Fibroblast of the conjunctiva (primary cell): ENCODE results near the gene POU2AF2.
A peak's percentile ranks its signal among the peaks of the same experiment; 100 is the strongest.
"Not testable (repeated sequence)": the region's sequence is repeated elsewhere in the genome, so short reads cannot be mapped to it uniquely, and the experiment has no call there.

Source experiments
- DNase-seq: peaks from one replicate; pipeline ENCODE4 v3.0.0-alpha.2; 2010; ENCODE audit warnings: low read depth

Gene POU2AF2, protein sequence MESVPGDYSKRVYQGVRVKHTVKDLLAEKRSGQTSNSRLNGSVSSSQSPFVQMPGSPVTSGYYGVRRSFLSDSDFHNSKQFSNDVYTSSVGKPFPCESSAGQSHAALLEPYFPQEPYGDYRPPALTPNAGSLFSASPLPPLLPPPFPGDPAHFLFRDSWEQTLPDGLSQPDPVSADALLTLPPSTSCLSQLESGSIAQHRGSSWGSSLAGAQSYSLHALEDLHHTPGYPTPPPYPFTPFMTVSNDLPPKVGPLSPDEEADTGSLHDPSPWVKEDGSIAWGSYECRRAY

DNA sequence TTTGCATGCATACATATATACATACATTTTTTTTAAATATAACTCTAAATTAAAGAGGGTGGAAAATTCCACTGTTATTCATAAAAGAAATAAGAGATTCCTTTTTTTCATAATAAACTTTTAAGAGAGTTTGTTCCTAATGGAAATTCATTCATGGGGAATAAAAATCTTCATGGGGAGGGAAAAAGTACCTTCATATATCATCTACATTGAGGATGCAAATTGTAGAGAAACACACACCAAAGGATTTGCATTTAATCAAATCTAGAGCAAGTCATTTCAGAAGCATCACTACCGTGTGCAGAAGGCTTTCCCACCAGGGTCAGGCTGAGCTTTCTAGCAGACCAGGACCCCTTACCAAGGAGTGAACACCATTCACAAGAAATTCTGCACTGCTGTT is at the start of gene POU2AF2:
Gene POU2AF2 (plus strand): TSS at position 301 of the 400 bp plus-strand sequence. CDS start 129 bp downstream, outside the sequence.
- DNase-seq = no peak

DNA sequence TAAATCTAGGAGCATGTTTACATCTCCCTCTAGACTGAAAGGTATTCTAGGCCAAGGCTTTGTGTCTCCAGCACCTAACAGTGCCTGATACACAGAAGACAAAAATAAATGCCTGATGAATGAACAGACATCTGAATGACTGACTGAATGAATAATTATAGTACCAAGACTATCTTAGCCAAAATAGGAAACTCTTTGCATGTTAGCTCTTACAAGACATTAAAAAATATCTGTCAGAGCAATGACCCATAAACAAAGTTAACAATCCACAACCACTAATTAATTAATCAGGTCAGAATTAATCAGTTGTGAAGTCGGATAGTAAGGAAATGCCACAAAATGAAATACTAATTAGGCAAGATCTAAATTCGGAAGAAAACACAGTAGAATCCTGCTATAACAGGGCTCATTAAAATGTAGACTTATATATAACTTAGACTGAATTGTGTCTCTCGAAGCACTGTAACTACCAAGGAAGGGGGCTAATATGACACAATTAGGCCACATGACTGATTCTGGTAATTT is 45.5 kb upstream of the POU2AF2 start:
- no peak for DNase-seq

DNA sequence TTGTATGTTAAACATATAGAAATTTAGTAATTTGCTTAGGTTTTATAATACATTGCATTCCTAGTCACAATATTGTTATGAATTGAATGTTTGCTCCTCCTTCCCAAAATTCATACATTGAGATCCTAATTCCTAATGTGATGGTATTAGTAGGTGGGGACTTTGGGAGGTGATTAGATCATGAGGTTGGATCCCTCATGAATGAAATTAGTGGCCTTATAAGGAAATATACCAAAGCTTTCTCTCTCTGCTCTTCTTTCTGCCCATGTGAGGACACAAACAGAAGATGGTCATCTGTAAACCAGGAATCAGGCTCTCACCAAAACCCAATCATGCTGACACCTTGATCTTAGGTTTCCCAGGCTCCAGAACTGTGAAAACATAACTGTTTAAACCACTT is 41.3 kb upstream of the POU2AF2 start:
- no peak for DNase-seq

DNA sequence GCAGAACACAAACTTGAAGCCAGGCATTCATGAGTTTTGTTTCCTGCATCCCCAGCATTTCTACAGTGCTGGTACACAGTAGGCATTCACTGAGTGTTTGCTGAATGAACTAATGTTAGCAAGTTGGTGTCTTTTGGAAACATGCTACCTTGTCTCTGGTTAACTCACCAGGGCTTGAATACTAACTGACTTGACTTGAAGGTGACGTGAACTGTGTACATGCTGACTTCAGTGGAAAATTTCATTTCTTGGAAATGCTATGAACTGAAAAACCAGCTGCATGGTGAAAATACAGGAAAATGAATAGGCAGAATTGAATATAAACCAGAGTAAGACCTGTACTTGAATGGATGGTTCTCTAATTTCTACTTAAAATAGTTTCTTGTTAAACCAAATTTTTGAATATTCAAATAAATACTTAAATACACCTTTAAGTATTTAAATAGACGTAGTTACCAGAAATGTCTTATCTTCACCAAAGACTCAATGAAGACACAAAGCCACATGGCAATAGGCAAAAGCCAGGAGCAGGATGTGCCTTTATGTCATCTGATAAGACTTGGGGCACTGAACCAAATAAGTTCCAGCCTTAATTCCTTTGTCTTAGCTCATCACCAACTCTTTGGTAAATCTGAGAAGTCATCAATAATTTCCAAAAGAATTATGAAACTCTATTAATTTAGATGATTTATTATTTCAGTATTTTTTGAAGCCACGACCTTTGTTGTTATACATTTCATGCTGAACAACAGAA is 39.7 kb upstream of the POU2AF2 start:
- DNase-seq = no peak

DNA sequence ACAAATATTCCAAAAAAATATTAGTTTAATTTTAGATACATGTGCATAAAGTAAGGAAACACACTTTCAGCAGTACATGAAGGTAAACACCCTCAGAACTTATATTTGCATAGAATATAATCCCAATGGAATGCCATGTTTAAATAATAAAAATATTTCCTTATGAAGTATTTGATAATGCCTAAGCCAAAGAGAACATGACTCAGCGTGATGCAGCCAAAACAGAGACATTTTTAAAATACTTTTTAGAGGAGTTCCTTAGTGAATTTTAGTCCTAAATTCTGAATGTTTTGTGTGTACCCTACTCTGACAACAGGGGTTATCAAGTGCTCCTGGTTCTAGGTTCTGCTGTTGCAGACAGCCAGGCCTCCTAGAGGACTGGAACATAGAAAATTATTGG is 39.1 kb upstream of the POU2AF2 start:
- peak; percentile 26 for DNase-seq

DNA sequence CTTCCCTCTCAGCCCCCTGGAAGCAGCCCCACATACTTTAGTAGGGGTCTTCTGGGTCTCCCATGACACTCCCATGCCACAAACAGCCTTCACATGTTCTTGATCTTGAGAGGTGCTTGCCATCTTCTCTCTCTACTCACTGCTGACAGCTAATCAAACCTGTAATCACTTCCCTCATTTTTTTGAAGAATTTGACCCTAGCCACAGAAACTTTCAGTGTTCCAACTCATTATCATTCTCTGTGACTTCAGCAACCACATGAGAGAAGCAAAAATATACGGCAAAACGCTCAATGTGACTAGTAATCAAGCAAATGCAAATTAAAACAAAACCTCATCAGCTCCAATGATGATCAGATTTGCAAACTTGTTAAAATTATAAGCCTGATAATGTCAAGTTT is 38.3 kb upstream of the POU2AF2 start:
- DNase-seq = no peak

DNA sequence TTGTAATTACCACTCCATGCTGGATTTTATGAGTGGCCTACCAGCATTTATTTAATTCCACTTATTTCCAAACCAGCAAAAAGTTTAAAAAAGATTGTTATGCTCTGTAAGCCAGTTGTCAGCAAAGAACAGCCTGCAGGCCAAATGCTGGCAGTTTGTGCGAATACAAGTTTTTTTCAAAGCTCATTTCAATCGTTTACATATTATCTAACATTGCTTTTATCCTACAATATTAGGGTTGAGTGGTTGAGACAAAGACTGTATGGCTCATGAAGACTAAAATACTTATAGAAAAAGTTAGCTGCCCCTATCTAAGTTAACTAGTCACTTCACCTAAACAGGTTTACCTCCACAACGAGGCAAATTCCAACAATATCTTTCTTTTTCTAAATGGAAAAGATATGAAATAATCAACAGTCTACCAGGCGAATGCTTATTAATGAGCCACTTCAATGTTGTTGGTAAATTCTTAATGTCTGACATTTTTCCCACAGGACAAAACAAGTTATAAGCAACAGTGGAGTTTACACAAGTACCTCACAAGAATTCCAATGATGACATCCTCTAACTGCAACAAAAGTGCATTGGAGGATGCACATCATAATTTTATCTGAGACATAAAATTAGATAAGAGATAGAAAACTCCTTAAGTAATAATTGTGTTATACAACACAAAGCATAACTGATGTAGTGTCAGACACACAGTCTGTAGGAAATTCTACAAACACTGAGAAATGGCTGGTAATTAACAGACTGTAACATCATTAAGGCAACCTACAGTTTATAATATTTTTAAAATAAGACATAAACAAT is 35.8 kb upstream of the POU2AF2 start:
- DNase-seq = no peak

DNA sequence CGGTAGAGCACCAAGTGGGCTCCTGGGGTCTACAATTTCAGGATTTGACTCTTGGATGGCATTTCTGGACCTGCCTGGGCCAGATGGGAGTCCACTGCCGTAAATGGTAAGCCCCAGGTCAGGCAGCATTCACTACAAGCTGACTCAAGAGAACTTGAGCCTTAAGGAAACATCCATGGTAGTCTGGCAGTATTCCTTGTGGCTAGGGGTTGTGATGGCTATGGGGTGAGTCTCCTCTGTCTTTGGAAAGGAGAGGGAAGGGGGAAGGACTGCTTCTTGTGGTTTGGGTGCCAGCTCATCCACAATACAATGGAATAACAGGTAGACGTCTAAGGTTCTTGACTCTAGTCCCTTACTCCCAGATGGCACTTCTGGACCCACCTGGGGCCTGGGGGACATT is 32.3 kb upstream of the POU2AF2 start:
- DNase-seq = no peak

DNA sequence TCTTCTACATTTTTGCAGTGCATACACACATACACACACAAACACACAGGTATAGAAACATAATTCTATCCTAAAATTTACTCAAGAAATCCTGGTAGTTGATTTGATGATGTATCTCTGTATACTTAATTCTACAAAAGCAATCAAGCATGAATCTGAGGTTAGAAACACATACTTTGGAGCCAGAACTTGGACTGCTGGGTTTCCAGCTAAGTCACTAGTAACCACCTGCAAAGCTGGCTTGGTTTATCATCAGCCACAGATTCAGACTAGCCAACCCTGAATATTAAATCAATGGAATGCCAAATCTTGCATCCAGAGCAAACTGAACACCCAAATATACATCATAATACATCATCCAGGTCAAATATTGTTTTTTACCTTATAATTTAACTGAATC is 24.8 kb upstream of the POU2AF2 start:
- no peak for DNase-seq

DNA sequence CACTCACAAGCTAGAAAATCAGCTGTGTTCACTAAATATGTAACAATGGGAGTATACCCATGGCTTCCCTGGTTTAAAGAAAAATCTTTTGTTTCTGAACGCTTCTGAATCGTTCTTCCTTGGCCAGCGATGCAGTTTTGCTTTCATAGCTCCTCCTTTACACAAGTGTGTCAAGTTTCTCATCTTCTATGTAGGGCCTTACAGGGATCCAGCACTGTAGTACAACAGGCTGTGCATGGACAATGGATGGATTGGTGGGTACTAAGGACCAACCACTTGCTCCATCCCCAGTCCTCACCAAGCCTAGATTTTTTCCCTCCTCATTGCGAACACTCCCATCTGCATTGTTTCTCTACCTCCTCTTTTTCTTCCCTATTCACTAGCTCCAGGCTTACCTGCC is 24.3 kb upstream of the POU2AF2 start:
- DNase-seq = no peak

DNA sequence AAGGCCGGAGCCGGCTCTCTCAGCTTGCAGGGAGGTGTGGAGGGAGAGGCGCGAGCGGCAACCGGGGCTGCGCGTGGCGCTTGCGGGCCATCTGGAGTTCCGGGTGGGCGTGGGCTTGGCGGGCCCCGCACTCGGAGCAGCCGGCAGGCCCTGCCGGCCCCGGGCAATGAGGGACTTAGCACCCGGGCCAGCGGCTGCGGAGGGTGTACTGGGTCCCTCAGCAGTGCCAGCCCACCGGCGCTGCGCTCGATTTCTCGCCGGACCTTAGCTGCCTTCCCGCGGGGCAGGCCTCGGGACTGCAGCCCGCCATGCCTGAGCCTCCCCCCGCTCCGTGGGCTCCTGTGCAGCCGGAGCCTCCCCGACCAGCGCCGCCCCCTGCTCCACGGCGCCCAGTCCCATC is 23.6 kb upstream of the POU2AF2 start:
- not testable (repeated sequence) for DNase-seq

DNA sequence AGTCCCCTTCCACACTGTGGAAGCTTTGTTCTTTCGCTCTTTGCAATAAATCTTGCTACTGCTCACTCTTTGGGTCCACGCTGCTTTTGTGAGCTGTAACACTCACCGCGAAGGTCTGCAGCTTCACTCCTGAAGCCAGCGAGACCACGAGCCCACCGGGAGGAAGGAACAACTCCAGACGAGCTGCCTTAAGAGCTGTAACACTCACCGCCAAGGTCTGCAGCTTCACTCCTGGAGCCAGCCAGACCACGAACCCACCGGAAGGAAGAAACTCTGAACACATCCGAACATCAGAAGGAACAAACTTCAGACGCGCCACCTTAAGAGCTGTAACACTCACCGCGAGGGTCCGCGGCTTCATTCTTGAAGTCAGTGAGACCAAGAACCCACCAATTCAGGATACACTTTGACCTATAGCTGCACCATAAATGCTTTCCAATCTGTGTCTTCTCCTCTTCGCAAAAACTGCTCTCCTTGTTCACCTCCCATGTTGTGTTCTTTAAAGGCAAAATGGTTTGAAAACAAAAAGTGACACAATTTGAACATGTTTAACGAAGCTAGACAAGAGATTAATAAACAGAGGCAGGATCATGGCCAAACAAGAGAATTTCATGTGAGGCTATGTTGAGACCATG is 22.6 kb upstream of the POU2AF2 start:
- not testable (repeated sequence) for DNase-seq

DNA sequence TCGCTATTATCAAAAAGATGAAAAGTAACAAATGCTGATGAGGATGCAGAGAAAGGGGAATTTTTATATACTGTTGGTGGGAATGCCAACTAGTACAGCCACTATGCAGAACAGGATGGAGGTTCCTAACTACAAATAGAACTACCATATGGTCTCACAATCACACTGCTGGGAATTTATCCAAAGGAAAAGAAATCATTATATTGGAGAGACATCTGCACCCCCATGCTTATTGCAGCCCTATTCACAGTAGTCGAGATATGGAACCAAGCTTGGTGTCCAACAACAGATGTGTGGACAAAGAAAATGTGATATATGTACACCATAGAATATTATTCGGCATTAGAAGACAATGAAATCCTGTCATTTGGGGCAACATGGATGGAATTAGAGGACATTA is 19.6 kb upstream of the POU2AF2 start:
- DNase-seq = no peak

DNA sequence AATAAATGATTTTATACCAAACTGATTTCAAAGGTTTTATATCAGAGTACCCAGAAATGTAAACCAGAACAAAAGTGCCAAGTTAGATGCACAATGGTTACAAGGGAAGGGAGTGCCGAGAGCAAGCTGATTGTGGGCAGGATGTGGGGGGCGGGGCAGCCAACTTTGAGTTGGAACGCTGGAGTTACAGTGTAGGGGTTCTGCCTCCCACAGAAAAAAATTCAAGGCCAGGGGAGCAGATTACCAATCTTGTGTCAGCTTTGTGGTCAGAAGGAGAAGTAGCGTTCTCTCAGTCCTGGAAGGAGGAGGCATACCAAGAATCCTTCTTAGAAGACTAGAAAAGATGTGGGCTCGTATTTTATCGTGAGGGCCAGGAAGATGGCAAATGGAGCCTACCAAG is 15.9 kb upstream of the POU2AF2 start:
- DNase-seq = no peak

DNA sequence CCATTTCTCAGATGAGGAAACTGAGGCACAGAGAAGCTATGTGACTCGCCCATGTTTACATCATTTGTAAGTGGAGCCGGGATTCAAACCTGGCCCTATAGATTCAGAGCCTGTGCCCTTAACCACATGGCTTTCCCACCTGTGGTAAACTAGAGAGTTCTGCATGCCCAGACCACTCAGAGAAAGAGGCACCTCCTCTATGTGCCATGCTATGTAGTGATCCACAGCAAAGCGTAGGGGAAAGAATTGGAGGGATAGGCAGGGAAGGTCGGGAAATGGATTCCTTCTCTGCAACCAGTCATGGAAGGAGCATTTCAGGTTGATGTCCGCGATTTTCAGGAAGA is 15.4 kb upstream of the POU2AF2 start:
- DNase-seq = no peak

DNA sequence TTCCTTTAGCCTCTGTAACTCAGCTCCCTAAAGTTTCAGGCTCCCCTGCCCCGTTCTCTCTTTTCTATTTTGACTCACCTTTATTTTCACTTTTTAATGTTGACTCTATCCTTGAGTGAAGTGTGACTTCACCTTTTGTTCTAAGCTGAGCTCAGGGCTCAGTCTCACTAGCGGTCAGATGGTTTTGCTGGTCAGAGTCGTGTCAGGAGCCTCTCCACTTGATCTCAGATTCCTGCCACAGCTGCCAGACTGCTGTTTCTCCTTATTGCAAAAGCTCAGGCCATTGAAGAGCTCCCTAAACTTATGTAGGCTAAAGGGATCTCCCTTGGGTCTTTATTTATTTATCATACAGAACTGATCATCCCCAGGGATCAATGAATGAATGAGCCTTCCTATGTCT is 13.7 kb upstream of the POU2AF2 start:
- peak; percentile 9 for DNase-seq

DNA sequence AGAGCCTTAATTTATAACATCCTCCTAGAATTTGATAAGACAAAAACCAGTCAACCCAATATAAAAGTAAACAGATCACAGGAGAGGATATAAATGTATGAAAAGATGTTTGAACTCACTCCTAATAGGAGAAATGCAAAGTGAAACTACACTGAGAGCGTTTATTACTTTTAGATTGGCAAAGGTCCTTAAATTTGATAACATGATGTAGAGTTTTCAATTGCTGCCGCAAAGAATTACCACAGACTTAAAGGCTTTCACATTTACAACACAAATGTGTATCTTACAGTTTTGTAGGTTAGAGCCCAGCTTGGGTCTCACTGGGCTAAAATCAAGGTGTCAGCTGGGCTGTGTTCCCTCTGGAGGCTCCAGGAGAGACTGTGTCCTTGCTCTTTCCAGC is 9.1 kb upstream of the POU2AF2 start:
- no peak for DNase-seq

DNA sequence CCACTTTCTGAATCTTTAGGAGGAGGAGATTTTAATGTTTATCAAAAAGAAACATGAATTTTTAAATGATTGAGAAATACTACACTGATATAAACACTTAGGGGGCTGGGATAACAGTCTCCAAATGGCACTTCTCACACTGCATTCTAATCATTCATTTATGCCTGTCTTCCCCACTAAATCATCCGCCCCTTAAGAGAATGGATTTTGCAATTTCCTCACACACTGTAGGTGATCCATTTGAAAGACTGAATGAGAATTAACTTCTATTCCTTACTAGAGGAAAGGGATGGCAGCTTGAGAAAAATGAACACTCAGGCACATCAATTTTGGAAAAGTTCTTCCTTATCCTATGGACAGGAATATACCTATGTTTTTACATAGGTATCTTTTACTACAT is 7.6 kb upstream of the POU2AF2 start:
- no peak for DNase-seq

DNA sequence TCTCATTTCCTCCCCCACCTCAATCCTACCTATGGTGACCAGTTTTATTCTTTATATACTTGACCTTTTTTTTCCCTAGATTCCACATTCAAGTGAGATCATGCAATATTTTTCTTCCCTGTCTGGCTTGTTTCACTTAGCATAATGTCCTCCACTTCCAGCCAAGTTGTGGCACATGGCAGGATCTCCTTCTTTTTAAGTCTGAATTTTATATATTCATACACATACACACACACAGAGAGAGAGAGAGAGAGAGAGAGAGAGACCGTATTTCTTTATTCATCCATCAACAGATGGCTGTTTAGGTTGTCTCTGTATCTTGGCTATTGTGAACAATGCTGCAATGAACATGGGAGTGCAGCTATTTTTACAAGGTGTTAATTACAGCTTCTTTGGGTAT is 1.4 kb downstream of the POU2AF2 start:
- no peak for DNase-seq

DNA sequence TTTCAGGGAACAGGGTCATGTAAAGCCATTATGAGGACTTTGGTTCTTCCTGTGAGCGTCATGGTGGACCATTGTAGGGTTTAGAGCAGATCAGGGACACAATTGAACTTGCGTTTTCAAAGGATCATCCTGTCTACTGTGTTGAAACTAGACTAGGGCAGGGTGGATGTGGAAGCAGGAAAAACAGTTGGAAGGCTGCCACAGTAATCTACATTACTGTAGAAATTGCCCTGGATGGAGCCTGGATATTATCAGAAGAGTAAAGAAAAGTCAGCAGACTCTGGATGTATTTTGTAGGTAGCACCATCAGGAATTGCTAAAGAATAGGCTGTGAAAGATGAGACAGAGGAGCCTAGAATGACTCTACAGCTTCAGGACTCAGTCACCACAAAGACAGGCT is 5.4 kb downstream of the POU2AF2 start:
- no peak for DNase-seq

DNA sequence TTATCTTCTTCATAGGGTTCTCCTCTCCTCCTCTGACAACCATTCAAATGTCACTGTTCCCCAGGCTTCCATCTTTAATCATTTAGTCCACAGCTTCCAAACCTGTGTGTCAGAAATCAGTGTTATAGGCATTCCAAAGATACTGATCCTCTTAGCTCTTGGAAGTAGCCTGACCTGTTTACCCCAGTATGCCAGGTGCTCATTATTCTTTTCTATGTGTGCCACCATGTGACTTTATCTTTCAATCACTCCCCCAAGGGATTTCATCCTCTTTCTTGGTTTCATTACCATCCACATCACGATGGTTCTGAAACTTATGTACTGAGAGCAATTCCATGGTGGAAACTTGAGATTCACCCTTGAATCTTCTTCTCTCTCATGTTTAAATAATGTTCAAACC is 7.6 kb downstream of the POU2AF2 start:
- no peak for DNase-seq

DNA sequence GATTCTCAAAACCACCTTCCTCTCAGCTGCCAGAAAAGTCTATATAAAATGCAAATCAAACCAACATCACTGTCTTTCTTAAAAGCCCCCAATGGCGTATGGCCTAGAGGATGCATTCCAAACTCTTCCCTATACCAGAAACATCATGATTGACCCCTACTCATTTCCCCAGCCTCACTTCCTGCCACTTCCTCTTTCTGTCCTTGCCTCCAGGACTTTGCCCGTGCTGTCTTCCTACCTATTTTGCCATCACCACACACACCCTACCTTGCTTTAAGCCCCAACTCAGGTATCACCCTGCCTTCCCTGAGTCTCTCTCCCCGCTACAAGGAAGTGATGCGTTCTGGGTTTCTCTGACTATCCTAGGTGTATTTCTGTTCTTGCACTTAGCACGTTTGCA is 8.1 kb downstream of the POU2AF2 start:
- no peak for DNase-seq
